Measurements from ENCODE around the gene RSBN1L.

DNA sequence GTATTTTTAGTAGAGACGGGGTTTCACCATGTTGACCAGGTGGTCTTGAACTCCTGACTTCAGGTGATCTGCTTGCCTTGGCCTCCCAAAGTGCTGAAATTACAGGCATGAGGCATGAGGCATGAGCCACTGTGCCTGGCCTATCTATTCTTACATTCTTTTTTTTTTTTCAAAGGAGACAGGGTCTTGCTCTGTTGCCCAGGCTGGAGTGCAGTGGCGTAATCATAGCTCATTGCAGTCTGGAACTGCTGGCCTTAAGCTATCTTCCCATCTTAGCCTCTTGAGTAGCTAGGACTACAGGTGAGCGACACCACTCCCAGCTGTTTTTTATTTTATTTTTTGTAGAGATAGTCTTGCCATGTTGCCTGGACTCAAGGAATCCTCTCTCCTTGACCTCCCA lies 20.5 kb downstream of the RSBN1L start:
- TF ChIP-seq POLR2A (IDR thresholded peaks at IDR 0.05; ENCODE audit: low read length) (no peak), GATA1 (IDR thresholded peaks at IDR 0.05; ENCODE audit: low read depth, low read length) (no peak)
